H1 (cell line): ENCODE measurements around the gene CTDNEP1. TPM values are rescaled to one million over a fixed set of nuclear protein-coding genes. Genes with fewer than 3 reads are reported as not detected.

Experiments used
- polyA plus RNA-seq, 7 experiments: library from polyadenylated mRNA; depleted of rRNA in 3 of 7; stranded (reverse) in 5 of 7; unstranded in 2 of 7; fragments of >200 nt in 5 of 7; fragments of 200-250 nt in 2 of 7; gene quantifications; 1 replicate in 5 of 7; 2 replicates in 1 of 7; 4 replicates in 1 of 7; pipeline versions ENCODE4 v1.2.1 to v1.2.3, GENCODE V29; 2011 to 2013; ENCODE audit warnings: missing spikeins in 2 of 7, mixed read lengths in 2 of 7
- total RNA-seq: library from RNA; stranded (reverse); fragmentation: NEBNext Ultra II Directional; extraction: Animal tissue kit (Norgen Biotek cat#: 25700); gene quantifications from 2 replicates; pipeline ENCODE4 v1.2.1, GENCODE V29; 2021
- TF ChIP-seq, protein P1 (sequence below), 3 experiments: IDR thresholded peaks; 1 replicate in 2 of 3; 2 replicates in 1 of 3; pipeline versions ENCODE4 v1.5.1 to v1.6.1; 2011; ENCODE audit warnings: low read length in 3 of 3, mild to moderate bottlenecking in 3 of 3, inconsistent platforms in 2 of 3, low read depth in 1 of 3, moderate library complexity in 1 of 3; ENCODE audit not compliant: insufficient read depth in 1 of 3; ENCODE audit errors: control extremely low read depth in 1 of 3

CTDNEP1 gene
- total and polyA plus RNA-seq, 2 of the 8 experiments (the other 6 are each of a cell fraction or from before 2014, with no cell fraction given) = 114 to 123 TPM

DNA sequence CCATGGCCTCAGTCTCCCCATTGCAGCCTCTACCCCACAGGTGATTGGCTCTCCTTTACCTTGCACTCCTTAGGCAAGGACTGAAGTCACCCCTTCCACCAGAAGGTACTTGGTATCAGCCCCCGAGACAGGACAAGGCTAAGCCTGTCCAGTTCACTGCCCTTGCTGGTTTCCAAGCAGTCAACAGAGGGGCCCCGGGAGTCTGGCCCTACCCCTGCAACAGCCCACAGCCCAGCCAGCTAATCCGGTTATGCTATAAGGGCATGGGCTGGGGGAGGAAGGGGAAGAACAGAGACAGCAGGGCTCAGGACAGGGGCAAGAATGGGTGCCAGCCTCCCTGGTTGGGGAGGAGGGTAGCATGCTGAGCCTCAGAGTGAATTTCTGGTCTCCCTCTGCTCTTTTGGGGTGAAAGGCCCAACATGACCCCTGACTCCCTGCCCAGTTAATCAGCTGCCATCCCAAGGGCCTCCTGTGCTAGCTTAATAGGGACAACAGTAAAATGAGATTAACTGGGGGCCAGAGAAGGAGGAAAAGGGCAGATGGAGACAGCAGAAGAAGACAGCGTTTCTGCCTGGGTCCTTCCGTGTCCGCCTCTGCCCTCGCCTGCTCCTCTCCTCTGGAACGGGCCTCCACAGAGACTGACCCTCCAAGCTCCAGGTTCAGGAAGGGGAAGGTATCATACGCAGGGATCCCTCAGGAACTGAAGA is 42.6 kb downstream of the CTDNEP1 start (continued):
- TF ChIP-seq, protein P1, sequence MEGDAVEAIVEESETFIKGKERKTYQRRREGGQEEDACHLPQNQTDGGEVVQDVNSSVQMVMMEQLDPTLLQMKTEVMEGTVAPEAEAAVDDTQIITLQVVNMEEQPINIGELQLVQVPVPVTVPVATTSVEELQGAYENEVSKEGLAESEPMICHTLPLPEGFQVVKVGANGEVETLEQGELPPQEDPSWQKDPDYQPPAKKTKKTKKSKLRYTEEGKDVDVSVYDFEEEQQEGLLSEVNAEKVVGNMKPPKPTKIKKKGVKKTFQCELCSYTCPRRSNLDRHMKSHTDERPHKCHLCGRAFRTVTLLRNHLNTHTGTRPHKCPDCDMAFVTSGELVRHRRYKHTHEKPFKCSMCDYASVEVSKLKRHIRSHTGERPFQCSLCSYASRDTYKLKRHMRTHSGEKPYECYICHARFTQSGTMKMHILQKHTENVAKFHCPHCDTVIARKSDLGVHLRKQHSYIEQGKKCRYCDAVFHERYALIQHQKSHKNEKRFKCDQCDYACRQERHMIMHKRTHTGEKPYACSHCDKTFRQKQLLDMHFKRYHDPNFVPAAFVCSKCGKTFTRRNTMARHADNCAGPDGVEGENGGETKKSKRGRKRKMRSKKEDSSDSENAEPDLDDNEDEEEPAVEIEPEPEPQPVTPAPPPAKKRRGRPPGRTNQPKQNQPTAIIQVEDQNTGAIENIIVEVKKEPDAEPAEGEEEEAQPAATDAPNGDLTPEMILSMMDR (IDR thresholded peaks at IDR 0.05; ENCODE audit: control extremely low read depth in 1 of 3, insufficient read depth in 1 of 3, low read depth in 1 of 3, low read length in 3 of 3) = no peak
